ENCODE measurements around the gene RGL1.

RGL1 gene

DNA sequence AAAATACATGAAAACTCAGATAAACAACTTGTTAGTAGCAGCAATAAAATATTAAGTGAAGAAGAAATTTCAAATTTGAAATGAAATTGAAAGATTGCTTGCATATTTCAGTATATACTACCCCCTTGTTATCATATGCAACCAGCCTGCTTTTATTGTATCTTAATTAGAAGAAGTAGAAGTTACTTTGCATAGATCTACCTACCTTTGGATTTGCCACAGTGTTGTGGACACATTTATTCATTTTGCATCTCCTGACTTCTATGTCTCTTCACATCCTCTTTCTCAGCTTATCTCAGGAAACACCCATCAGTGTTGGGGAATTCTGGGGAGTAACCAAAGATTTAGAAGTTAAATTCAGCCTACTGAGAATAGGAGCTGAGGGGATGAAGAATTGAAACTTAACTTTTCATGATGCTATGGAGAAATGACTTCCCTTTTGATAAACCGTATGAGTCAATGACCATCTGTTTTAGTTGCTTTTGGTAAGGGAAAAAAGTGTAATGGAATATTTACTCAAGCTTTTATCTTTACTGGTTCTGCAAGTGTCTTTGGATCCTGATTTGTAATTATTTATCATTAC is 96.9 kb downstream of the RGL1 start:
- H3F3A ChIP-seq (ENCODE audit: insufficient read depth, low read length): no peaks in the 10 kb centered on the region; the same call in 1 of the 2 replicates
- H3K4me1 ChIP-seq (ENCODE audit: low read length): peaks cover 24% of the 10 kb centered on the region
- no peaks in the 10 kb centered on the region for H3K27me3 ChIP-seq (replicated peaks; ENCODE audit: insufficient read depth, low read length)
- H3K9me2 ChIP-seq (replicated peaks; ENCODE audit: insufficient read depth, low read length): no peaks in the 10 kb centered on the region
- H4K20me1 ChIP-seq (ENCODE audit: insufficient read depth, low read length): no peaks in the 10 kb centered on the region
- TF ChIP-seq EZH2 (optimal IDR thresholded peaks at IDR 0.05; ENCODE audit: low read depth, low read length) (no peak), EZH2phosphoT487 (IDR thresholded peaks at IDR 0.05; ENCODE audit: low read length) (no peak)
- TF ChIP-seq, protein P1, sequence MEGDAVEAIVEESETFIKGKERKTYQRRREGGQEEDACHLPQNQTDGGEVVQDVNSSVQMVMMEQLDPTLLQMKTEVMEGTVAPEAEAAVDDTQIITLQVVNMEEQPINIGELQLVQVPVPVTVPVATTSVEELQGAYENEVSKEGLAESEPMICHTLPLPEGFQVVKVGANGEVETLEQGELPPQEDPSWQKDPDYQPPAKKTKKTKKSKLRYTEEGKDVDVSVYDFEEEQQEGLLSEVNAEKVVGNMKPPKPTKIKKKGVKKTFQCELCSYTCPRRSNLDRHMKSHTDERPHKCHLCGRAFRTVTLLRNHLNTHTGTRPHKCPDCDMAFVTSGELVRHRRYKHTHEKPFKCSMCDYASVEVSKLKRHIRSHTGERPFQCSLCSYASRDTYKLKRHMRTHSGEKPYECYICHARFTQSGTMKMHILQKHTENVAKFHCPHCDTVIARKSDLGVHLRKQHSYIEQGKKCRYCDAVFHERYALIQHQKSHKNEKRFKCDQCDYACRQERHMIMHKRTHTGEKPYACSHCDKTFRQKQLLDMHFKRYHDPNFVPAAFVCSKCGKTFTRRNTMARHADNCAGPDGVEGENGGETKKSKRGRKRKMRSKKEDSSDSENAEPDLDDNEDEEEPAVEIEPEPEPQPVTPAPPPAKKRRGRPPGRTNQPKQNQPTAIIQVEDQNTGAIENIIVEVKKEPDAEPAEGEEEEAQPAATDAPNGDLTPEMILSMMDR (IDR thresholded peaks at IDR 0.05; ENCODE audit: low read length): no peak
- H3K9me3 ChIP-seq (replicated peaks; ENCODE audit: insufficient read depth, low read length): no peaks in the 10 kb centered on the region
- no peak overlapping the region for H3K4me3 ChIP-seq (ENCODE audit: low read length)
- no peaks in the 10 kb centered on the region for H3K79me2 ChIP-seq (ENCODE audit: low read length)
- H2AFZ ChIP-seq (ENCODE audit: low read length): no peak overlapping the region
- no peaks in the 10 kb centered on the region for H3K36me3 ChIP-seq (replicated peaks; ENCODE audit: insufficient read depth, low read length)
- H3K9ac ChIP-seq (ENCODE audit: low read length): no peak overlapping the region
- H3K4me2 ChIP-seq (ENCODE audit: low read depth, low read length): peak overlapping the region; percentile 20; the same call in 1 of the 2 replicates
- H3K27ac ChIP-seq (ENCODE audit: low read length): peak overlapping the region; percentile 42; the same call in 1 of the 2 replicates
- no peak for DNase-seq

DNA sequence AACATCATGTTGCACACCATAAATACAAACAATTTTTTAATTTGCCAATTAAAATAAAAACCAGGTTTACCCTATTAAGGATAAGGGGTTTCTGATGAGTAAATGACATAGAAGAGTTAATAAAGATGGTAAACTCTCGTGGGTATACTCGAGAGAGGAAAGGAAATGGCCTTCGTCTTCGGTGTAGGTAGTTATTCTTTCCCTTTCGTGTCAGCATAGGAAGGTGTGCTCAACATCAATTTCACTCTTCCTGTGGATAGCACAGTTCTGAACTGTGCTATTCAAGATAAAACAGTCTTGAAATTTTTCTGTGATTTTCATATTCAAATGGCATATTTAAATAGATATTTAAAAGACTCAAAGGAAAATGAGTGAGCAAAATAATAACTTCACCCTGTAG is 98.2 kb downstream of the RGL1 start:
- TF ChIP-seq EZH2phosphoT487 (IDR thresholded peaks at IDR 0.05; ENCODE audit: low read length) (no peak), EZH2 (optimal IDR thresholded peaks at IDR 0.05; ENCODE audit: low read depth, low read length) (no peak)
- TF ChIP-seq, protein P1 (IDR thresholded peaks at IDR 0.05; ENCODE audit: low read length): no peak
- no peak overlapping the region for H3K4me2 ChIP-seq (ENCODE audit: low read depth, low read length)

DNA sequence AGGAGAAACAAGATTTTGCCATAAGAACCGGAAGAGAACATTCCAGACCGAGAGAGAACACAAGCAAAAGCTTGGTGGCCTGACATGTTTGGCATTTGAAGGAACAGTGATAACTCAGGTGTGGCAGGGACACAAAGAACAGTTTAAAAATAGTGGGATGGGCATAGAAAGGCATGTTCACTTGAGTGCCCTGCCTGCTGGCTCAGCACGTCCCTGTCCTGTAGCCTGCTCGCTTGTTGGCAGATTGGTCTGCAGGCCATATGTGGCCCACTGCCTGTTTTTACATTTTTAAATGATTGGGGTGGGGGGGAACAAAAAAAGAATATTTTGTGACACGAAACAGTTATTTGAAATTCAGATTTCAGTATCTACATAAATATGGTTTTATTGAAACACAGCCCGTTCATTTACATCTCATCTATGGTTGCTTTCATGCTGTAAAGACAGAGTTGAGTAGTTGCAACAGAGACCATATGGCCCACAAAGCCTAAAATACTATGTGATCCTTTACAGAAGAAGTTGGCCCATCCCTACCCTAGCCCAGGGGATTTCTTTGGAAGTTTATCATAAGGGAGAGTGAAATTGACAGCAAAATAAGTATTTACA is 100.7 kb downstream of the RGL1 start:
- H3K4me2 ChIP-seq (ENCODE audit: low read depth, low read length): no peak overlapping the region
- TF ChIP-seq EZH2 (optimal IDR thresholded peaks at IDR 0.05; ENCODE audit: low read depth, low read length): no peak
- TF ChIP-seq, protein P1 (IDR thresholded peaks at IDR 0.05; ENCODE audit: low read length): no peak
- no peaks in the 10 kb centered on the region for H3K27me3 ChIP-seq (replicated peaks; ENCODE audit: insufficient read depth, low read length)
- no peaks in the 10 kb centered on the region for H3K9me2 ChIP-seq (replicated peaks; ENCODE audit: insufficient read depth, low read length)
- no peak overlapping the region for H3K9ac ChIP-seq (ENCODE audit: low read length)
- no peak overlapping the region for H2AFZ ChIP-seq (ENCODE audit: low read length)
- H3K4me1 ChIP-seq (ENCODE audit: low read length): peaks cover 26% of the 10 kb centered on the region
- H3K27ac ChIP-seq (ENCODE audit: low read length): no peak overlapping the region
- no peaks in the 10 kb centered on the region for H3K9me3 ChIP-seq (replicated peaks; ENCODE audit: insufficient read depth, low read length)
- no peak for DNase-seq
- H4K20me1 ChIP-seq (ENCODE audit: insufficient read depth, low read length): no peaks in the 10 kb centered on the region
- H3K79me2 ChIP-seq (ENCODE audit: low read length): no peaks in the 10 kb centered on the region
- H3F3A ChIP-seq (ENCODE audit: insufficient read depth, low read length): peaks cover 10% of the 10 kb centered on the region
- H3K4me3 ChIP-seq (ENCODE audit: low read length): no peak overlapping the region
- H3K36me3 ChIP-seq (replicated peaks; ENCODE audit: insufficient read depth, low read length): 0 out of 2 replicates have a peak, but pooled peaks cover 3% of the 10 kb centered on the region

More for the DNA sequence above, 98.2 kb downstream of the RGL1 start:
- peaks cover 14% of the 10 kb centered on the region for H3K4me1 ChIP-seq (ENCODE audit: low read length)
- H3K27ac ChIP-seq (ENCODE audit: low read length): no peak overlapping the region
- no peaks in the 10 kb centered on the region for H3K79me2 ChIP-seq (ENCODE audit: low read length)
- H3K36me3 ChIP-seq (replicated peaks; ENCODE audit: insufficient read depth, low read length): 0 out of 2 replicates have a peak, but pooled peaks cover 3% of the 10 kb centered on the region
- H3K9me2 ChIP-seq (replicated peaks; ENCODE audit: insufficient read depth, low read length): no peaks in the 10 kb centered on the region
- no peaks in the 10 kb centered on the region for H3K9me3 ChIP-seq (replicated peaks; ENCODE audit: insufficient read depth, low read length)
- DNase-seq: no peak
- no peak overlapping the region for H2AFZ ChIP-seq (ENCODE audit: low read length)
- no peak overlapping the region for H3K4me3 ChIP-seq (ENCODE audit: low read length)
- H4K20me1 ChIP-seq (ENCODE audit: insufficient read depth, low read length): no peaks in the 10 kb centered on the region
- H3F3A ChIP-seq (ENCODE audit: insufficient read depth, low read length): no peaks in the 10 kb centered on the region; the same call in 1 of the 2 replicates
- no peak overlapping the region for H3K9ac ChIP-seq (ENCODE audit: low read length)
- H3K27me3 ChIP-seq (replicated peaks; ENCODE audit: insufficient read depth, low read length): no peaks in the 10 kb centered on the region

Measured in MM.1S (cell line).